KMS-11 (cell line): Measurements from ENCODE around the gene CELF2.

Experiments
- H2AFZ ChIP-seq: fragments of 200-600 bp; sonication (generic); 2 replicates; pipeline ENCODE4 v1.6.1; 2016; ENCODE audit warnings: antibody characterized with exemption, mixed run types, low read depth
- H3K27ac ChIP-seq: fragments of 200-600 bp; sonication (generic); 2 replicates; pipeline ENCODE4 v1.6.1; 2016; ENCODE audit warnings: mild to moderate bottlenecking, mixed run types
- H3K27me3 ChIP-seq: fragments of 200-600 bp; sonication (generic); 2 replicates; pipeline ENCODE4 v1.6.1; 2017; ENCODE audit warnings: mild to moderate bottlenecking, low read depth, mixed run types, moderate library complexity; ENCODE audit not compliant: insufficient read depth
- H3K36me3 ChIP-seq: fragments of 200-600 bp; sonication (generic); 2 replicates; pipeline ENCODE4 v1.6.1; 2017; ENCODE audit warnings: mild to moderate bottlenecking, mixed run types; ENCODE audit not compliant: insufficient read depth
- H3K4me1 ChIP-seq: fragments of 200-600 bp; sonication (generic); 2 replicates; pipeline ENCODE4 v1.6.1; 2016; ENCODE audit warnings: mild to moderate bottlenecking, low read depth, mixed run types; ENCODE audit not compliant: poor library complexity, severe bottlenecking
- H3K4me2 ChIP-seq: fragments of 200-600 bp; sonication (generic); 2 replicates; pipeline ENCODE4 v1.7.0; 2016; ENCODE audit warnings: mild to moderate bottlenecking, mixed run types
- H3K4me3 ChIP-seq: fragments of 200-600 bp; sonication (generic); IDR thresholded peaks from 2 replicates; pipeline ENCODE4 v1.6.1; 2017; ENCODE audit warnings: low read depth, low read length, mixed read lengths; ENCODE audit not compliant: insufficient read depth
- H3K79me2 ChIP-seq: fragments of 200-600 bp; sonication (generic); 2 replicates; pipeline ENCODE4 v1.6.1; 2016; ENCODE audit warnings: low read depth, mixed run types; ENCODE audit not compliant: insufficient read depth
- H3K9ac ChIP-seq: fragments of 200-600 bp; sonication (generic); 2 replicates; pipeline ENCODE4 v1.6.1; 2016; ENCODE audit warnings: mild to moderate bottlenecking, mixed run types
- H4K20me1 ChIP-seq: fragments of 200-600 bp; sonication (generic); 2 replicates; pipeline ENCODE4 v1.6.1; 2016; ENCODE audit warnings: mild to moderate bottlenecking, mixed run types; ENCODE audit not compliant: insufficient read depth
- TF ChIP-seq, protein P1 (sequence below): fragments of 200-600 bp; sonication (generic); conservative IDR thresholded peaks from 2 replicates; pipeline ENCODE4 v1.6.1; 2017; ENCODE audit warnings: low read depth, mild to moderate bottlenecking, antibody characterized with exemption, low read length, moderate library complexity, mixed read lengths

CELF2 gene

DNA sequence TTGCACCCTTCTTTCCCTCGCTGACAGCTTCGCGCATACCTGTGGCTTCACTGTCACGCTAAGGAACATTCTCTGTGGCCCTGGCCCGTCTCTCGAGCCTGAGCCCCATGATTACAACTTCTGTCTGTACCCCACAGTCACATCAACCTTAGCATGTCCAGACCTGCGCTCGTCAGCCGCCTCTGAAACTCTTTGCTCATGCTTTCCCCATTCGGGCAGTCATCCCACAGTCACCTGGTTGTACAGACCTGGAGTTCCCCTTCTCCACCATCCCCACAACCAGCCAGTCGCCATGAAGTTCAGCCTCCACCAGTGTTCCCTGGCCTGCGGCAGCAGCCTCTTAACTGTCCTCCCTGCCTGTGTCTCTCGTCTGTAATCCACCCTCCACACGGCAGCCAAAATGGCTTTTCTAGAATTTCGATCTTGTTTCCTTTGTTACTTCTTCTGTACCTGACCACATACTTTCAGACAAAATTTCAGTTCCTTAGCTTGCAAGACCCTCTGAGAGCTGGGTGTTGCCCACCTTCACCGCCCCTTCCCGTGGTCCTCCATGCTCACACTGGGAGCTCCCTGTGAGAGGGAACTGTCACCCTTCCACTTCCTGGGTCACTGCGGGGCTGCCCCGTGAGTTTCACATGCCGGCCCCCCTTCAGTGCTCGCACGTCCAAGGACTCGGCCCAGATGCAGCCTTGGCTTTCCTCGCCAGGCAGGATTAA is 229.2 kb downstream of the CELF2 start:
- TF ChIP-seq, protein P1, sequence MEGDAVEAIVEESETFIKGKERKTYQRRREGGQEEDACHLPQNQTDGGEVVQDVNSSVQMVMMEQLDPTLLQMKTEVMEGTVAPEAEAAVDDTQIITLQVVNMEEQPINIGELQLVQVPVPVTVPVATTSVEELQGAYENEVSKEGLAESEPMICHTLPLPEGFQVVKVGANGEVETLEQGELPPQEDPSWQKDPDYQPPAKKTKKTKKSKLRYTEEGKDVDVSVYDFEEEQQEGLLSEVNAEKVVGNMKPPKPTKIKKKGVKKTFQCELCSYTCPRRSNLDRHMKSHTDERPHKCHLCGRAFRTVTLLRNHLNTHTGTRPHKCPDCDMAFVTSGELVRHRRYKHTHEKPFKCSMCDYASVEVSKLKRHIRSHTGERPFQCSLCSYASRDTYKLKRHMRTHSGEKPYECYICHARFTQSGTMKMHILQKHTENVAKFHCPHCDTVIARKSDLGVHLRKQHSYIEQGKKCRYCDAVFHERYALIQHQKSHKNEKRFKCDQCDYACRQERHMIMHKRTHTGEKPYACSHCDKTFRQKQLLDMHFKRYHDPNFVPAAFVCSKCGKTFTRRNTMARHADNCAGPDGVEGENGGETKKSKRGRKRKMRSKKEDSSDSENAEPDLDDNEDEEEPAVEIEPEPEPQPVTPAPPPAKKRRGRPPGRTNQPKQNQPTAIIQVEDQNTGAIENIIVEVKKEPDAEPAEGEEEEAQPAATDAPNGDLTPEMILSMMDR, result no peak
- Histone ChIP-seq H3K27ac (peak overlapping the region; percentile 77), H3K4me3 (no peak overlapping the region), H3K9ac (peak overlapping the region; percentile 53; the same call in 1 of the 2 replicates), H2AFZ (peak overlapping the region; percentile 35; the same call in 1 of the 2 replicates), H3K4me2 (peak overlapping the region; percentile 76), H3K4me1 (peaks cover 78% of the 10 kb centered on the region), H3K79me2 (0 out of 2 replicates have a peak, but pooled peaks cover 6% of the 10 kb centered on the region), H4K20me1 (no peaks in the 10 kb centered on the region), H3K27me3 (no peaks in the 10 kb centered on the region), H3K36me3 (no peaks in the 10 kb centered on the region)

DNA sequence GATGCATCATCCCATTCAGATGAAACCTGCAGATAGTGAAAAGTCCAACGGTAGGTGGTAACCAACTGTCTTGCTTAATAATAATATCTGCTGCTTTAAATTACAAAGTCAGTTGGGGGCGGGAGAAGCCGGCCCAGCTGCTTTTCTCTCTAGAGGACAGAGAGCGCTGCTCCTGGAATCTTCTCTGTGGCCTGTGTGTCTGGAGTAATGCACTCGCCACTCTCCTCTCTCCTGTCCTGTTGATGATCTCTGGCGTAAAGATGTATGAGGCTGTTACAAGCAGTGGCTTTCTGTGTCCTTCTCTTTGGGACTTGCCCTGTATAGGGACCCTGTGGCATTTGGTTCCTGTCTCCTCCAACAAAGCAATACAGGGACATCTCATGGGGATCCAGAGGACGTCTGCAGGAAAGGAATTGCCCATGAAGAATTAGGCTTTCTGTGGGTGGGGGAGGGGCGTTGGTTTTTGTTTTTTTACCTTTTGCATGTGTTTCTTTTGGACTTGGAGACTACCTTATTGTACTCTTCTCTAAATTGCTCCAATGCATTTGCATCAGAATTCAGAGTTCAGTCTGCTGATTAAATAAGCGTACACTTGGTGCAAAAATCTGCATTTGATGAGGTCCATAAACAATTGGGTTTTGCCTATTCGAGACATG is 231.6 kb downstream of the CELF2 start:
- H3K4me3 ChIP-seq, result no peak overlapping the region
- TF ChIP-seq, protein P1, result no peak
- no peaks in the 10 kb centered on the region for H4K20me1 ChIP-seq
- peaks cover 63% of the 10 kb centered on the region for H3K4me1 ChIP-seq
- no peaks in the 10 kb centered on the region for H3K36me3 ChIP-seq
- no peak overlapping the region for H3K4me2 ChIP-seq
- H2AFZ ChIP-seq, result no peak overlapping the region
- no peaks in the 10 kb centered on the region for H3K79me2 ChIP-seq
- H3K27me3 ChIP-seq, result no peaks in the 10 kb centered on the region
- H3K27ac ChIP-seq, result no peak overlapping the region
- H3K9ac ChIP-seq, result no peak overlapping the region

DNA sequence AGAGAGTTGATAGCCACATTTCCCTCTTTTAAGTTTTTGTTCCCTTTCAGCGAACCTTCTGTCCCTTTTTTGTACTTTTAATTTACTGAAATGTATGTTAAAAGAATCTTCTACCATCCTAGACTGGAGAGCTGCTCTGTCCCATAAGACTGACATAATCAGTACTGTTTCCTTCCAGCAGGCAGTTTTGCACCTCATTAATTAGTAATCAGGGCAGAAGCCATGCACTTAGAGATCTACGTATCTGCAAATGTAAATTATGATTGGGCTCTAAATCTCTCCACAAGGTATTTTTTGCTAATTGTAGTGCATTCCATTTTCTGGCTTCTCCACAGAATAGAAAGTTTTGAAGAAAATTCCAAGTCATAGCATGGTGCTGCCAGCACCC is 232.1 kb downstream of the CELF2 start:
- Histone ChIP-seq H2AFZ (no peak overlapping the region), H3K4me2 (no peak overlapping the region), H3K36me3 (no peaks in the 10 kb centered on the region), H3K4me3 (no peak overlapping the region), H3K79me2 (no peaks in the 10 kb centered on the region), H3K4me1 (peaks cover 58% of the 10 kb centered on the region), H3K27me3 (no peaks in the 10 kb centered on the region), H4K20me1 (no peaks in the 10 kb centered on the region), H3K27ac (no peak overlapping the region), H3K9ac (no peak overlapping the region)
- TF ChIP-seq, protein P1, result no peak

DNA sequence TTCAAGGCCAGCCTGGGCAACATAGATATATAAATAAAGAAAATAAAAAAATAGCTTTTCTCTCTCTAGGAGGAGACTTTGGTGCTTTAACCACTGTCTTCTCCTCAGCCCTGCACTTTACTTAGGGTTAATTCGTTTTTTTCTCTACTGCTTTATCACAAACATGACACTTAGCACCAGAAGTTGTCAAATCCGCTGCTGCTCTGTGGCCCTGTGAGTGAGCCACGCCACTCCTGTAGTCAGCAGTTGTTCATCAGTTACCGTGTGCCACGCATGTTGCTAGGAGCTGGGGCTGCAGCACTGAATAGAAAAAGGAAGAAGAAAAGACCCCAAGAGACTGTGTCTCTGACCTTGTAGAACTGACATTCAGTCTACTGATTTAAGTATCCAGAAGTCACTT is 232.6 kb downstream of the CELF2 start:
- no peaks in the 10 kb centered on the region for H3K36me3 ChIP-seq
- no peaks in the 10 kb centered on the region for H3K79me2 ChIP-seq
- no peak overlapping the region for H3K4me2 ChIP-seq
- H3K9ac ChIP-seq, result no peak overlapping the region
- no peaks in the 10 kb centered on the region for H3K27me3 ChIP-seq
- TF ChIP-seq, protein P1, result no peak
- no peak overlapping the region for H3K27ac ChIP-seq
- no peak overlapping the region for H2AFZ ChIP-seq
- no peaks in the 10 kb centered on the region for H4K20me1 ChIP-seq
- peaks cover 55% of the 10 kb centered on the region for H3K4me1 ChIP-seq
- no peak overlapping the region for H3K4me3 ChIP-seq
